ENCODE data around the gene ACOT8. TPM values are rescaled to one million over a fixed set of nuclear protein-coding genes. Genes with fewer than 3 reads are reported as not detected.

Gene ACOT8
- total and polyA plus RNA-seq, 2 donors (not counting 3 experiments of a cell fraction or from before 2014, with no cell fraction given) = 15.5 to 50.9 TPM

GRCh38 chr20:45850238-45850637, 7.0 kb downstream of the ACOT8 start:
- H3K9me3 ChIP-seq (replicated peaks; ENCODE audit: control insufficient read depth, insufficient read depth, low read length) = no peaks in the 10 kb centered on the region
- intact Hi-C loops (cut with micrococcal nuclease) (no loop called here), dilution Hi-C loops (cut with MboI; ENCODE audit: extremely low pct_ligation_motif_present, low sequenced_read_pairs) (no loop called here)
- no peaks in the 10 kb centered on the region for H3K4me1 ChIP-seq (ENCODE audit: control insufficient read depth, extremely low read depth, insufficient read depth, low read length)
- no peak overlapping the region for H3K4me3 ChIP-seq (replicated peaks in 1 of 3; ENCODE audit: insufficient read depth in 1 of 3, low read depth in 1 of 3, low read length in 3 of 3)
- no peak overlapping the region for H3K4me2 ChIP-seq (ENCODE audit: insufficient read depth, low read length)
- H3K27ac ChIP-seq (ENCODE audit: insufficient read depth, low read depth, low read length) = no peak overlapping the region
- H3K9me1 ChIP-seq (replicated peaks; ENCODE audit: control insufficient read depth, extremely low read depth, insufficient read depth, low read length) = no peaks in the 10 kb centered on the region
- no peak for FAIRE-seq
- no peak for DNase-seq (ENCODE audit: low read depth, low spot score)
- ChIA-PET POLR2A (no interaction called here), CTCF (interaction anchor here (0.8 to 1.1 kb wide), 2 partner anchors 10 to 32 kb away, joined by 3 read pairs; no protein-coding TSS in a partner anchor)
- H3K27me3 ChIP-seq (ENCODE audit: control insufficient read depth in 2 of 2, insufficient read depth in 2 of 2, low read length in 2 of 2) = no peaks in the 10 kb centered on the region
- H3K79me2 ChIP-seq (ENCODE audit: control insufficient read depth, insufficient read depth, low read length) = peaks cover 3% of the 10 kb centered on the region
- H4K20me1 ChIP-seq (replicated peaks; ENCODE audit: control insufficient read depth, extremely low read depth, insufficient read depth, low read length) = no peaks in the 10 kb centered on the region
- H2AFZ ChIP-seq (ENCODE audit: low read depth, low read length) = no peak overlapping the region
- peaks cover 0 to 14% of the 10 kb centered on the region in 2 experiments for H3K36me3 ChIP-seq (ENCODE audit: control insufficient read depth in 2 of 2, extremely low read depth in 1 of 2, insufficient read depth in 2 of 2, low read length in 2 of 2)
- H3K9ac ChIP-seq (replicated peaks; ENCODE audit: extremely low read depth, insufficient read depth, low read length) = no peak overlapping the region
- BruUV-seq (replicated peaks) = no TSS peak
- no peak for TF ChIP-seq POLR2AphosphoS5 (IDR thresholded peaks at IDR 0.05; ENCODE audit: insufficient read depth, low read depth, low read length)
- TF ChIP-seq MYC (IDR thresholded peaks at IDR 0.05; ENCODE audit: low read depth, low read length) = no peak

- Histone ChIP-seq H4K20me1 (replicated peaks; ENCODE audit: control insufficient read depth, extremely low read depth, insufficient read depth, low read length) (no peaks in the 10 kb centered on the region), H3K9me1 (replicated peaks; ENCODE audit: control insufficient read depth, extremely low read depth, insufficient read depth, low read length) (no peaks in the 10 kb centered on the region), H3K9ac (replicated peaks; ENCODE audit: extremely low read depth, insufficient read depth, low read length) (no peak overlapping the region), H3K79me2 (ENCODE audit: control insufficient read depth, insufficient read depth, low read length) (no peaks in the 10 kb centered on the region), H3K27me3 (ENCODE audit: control insufficient read depth in 2 of 2, insufficient read depth in 2 of 2, low read length in 2 of 2) (no peaks in the 10 kb centered on the region), H3K4me1 (ENCODE audit: control insufficient read depth, extremely low read depth, insufficient read depth, low read length) (no peaks in the 10 kb centered on the region), H3K27ac (ENCODE audit: insufficient read depth, low read depth, low read length) (no peak overlapping the region), H3K36me3 (ENCODE audit: control insufficient read depth in 2 of 2, extremely low read depth in 1 of 2, insufficient read depth in 2 of 2, low read length in 2 of 2) (peaks cover 0 to 19% of the 10 kb centered on the region in 2 experiments), H3K9me3 (replicated peaks; ENCODE audit: control insufficient read depth, insufficient read depth, low read length) (no peaks in the 10 kb centered on the region), H3K4me2 (ENCODE audit: insufficient read depth, low read length) (no peak overlapping the region), H3K4me3 (replicated peaks in 1 of 3; ENCODE audit: insufficient read depth in 1 of 3, low read depth in 1 of 3, low read length in 3 of 3) (no peak overlapping the region), H2AFZ (ENCODE audit: low read depth, low read length) (no peak overlapping the region)
- CTCF ChIA-PET = interaction anchor here (0.8 to 1.1 kb wide), 2 partner anchors 8 to 33 kb away, joined by 3 read pairs; no protein-coding TSS in a partner anchor
- TF ChIP-seq CTCF (IDR thresholded peaks at IDR 0.05; ENCODE audit: extremely low read depth in 1 of 2, insufficient read depth in 1 of 2, low read depth in 1 of 2, low read length in 2 of 2) (no peak), GATA2 (IDR thresholded peaks at IDR 0.05; ENCODE audit: insufficient read depth, insufficient read length, low read depth, low read length) (no peak), EZH2 (IDR thresholded peaks at IDR 0.05; ENCODE audit: borderline replicate concordance, low read depth, low read length, severe bottlenecking) (no peak), MYC (IDR thresholded peaks at IDR 0.05; ENCODE audit: low read depth, low read length) (no peak), POLR2AphosphoS5 (IDR thresholded peaks at IDR 0.05; ENCODE audit: insufficient read depth, low read depth, low read length) (no peak), MAX (IDR thresholded peaks at IDR 0.05; ENCODE audit: insufficient read depth, insufficient read length) (no peak), FOS (IDR thresholded peaks at IDR 0.05; ENCODE audit: borderline replicate concordance, insufficient read depth, low read length) (no peak), POLR2A (IDR thresholded peaks at IDR 0.05; ENCODE audit: low read depth, low read length) (no peak), JUN (IDR thresholded peaks at IDR 0.05; ENCODE audit: borderline replicate concordance, insufficient read depth, insufficient read length, low read depth) (no peak)
- POLR2A ChIA-PET = no interaction called here
- DNase-seq (ENCODE audit: low read depth, low spot score) (no peak), FAIRE-seq (no peak)
- intact Hi-C loops (cut with micrococcal nuclease) = no loop called here
- BruUV-seq (replicated peaks) = no TSS peak
- dilution Hi-C loops (cut with MboI; ENCODE audit: extremely low pct_ligation_motif_present, low sequenced_read_pairs) = no loop called here
These were observed 8.1 kb downstream of the ACOT8 start for GRCh38 chr20:45848969-45849582.
